Activated CD4-positive, alpha-beta T cell treated with anti-CD3 and anti-CD28 coated beads for 36 hours (primary cell): Measurements from ENCODE around the gene SLAMF1. TPM values are rescaled to one million over a fixed set of nuclear protein-coding genes. Genes with fewer than 3 reads are reported as not detected.
A peak's percentile ranks its signal among the peaks of the same experiment; 100 is the strongest.

Experiments used
- ATAC-seq: fragments of 200-7000 bp; cut with Tn5 transposase; one replicate; pipeline ENCODE4 v1.10.0; 2021; ENCODE audit warnings: mild to moderate bottlenecking, moderate library complexity
- CTCF ChIA-PET: fragments of 350-600 bp; sonication (Branson Sonifier 250); formaldehyde crosslinking; loops from one replicate; lab custom pipeline; 2021; ENCODE audit warnings: antibody characterized with exemption; lab: Charles Lee
- POLR2A ChIA-PET: fragments of 350-600 bp; sonication (Branson Sonifier 250); formaldehyde crosslinking; loops from one replicate; lab custom pipeline; 2021; ENCODE audit warnings: antibody characterized with exemption, inconsistent platforms; lab: Charles Lee
- DNase-seq: peaks from one replicate; pipeline ENCODE4 v3.0.0-alpha.2; 2020
- H3K27ac Mint-ChIP-seq: one replicate; pipeline ENCODE4 v1.8.0; 2021; ENCODE audit warnings: mixed read lengths
- H3K27me3 Mint-ChIP-seq: one replicate; pipeline ENCODE4 v1.8.0; 2021; ENCODE audit warnings: mixed read lengths
- H3K36me3 Mint-ChIP-seq: one replicate; pipeline ENCODE4 v1.8.0; 2021; ENCODE audit warnings: low read depth, mixed read lengths
- H3K4me1 Mint-ChIP-seq: one replicate; pipeline ENCODE4 v1.8.0; 2021; ENCODE audit warnings: mixed read lengths
- H3K4me3 Mint-ChIP-seq: one replicate; pipeline ENCODE4 v1.8.0; 2021; ENCODE audit warnings: mild to moderate bottlenecking, moderate library complexity, mixed read lengths
- H3K9me3 Mint-ChIP-seq: one replicate; pipeline ENCODE4 v1.8.0; 2021; ENCODE audit warnings: low read depth, mixed read lengths
- intact Hi-C, 2 experiments: fragments of 100-400 bp; cut with DNase I in 1 of 2; cut with micrococcal nuclease in 1 of 2; formaldehyde crosslinking; loops; one replicate each; pipeline versions ENCODE4 v1.14.2 to v1.15.1; 2022 to 2024; cut with DNase I, micrococcal nuclease
- total RNA-seq, 2 experiments: library from RNA; stranded (reverse); gene quantifications; one replicate each; pipeline ENCODE4 v1.2.3, GENCODE V29; 2021

SLAMF1 gene
- total RNA-seq, 2 experiments from 2014 or later = 103 to 108 TPM

GRCh38 chr1:160625321-160625720, 21.5 kb downstream of the SLAMF1 start:
- H3K4me3 Mint-ChIP-seq = peak overlapping the region; percentile 56
- ATAC-seq = no peak
- DNase-seq = no peak
- H3K27ac Mint-ChIP-seq = peak overlapping the region; percentile 99
- H3K9me3 Mint-ChIP-seq = no peaks in the 10 kb centered on the region
- intact Hi-C loops = loop anchor here in 1 of 2 experiments (5.0 kb wide), 3 partner anchors 142 to 363 kb away; partner anchors contain the start of genes DCAF8 and LY9
- POLR2A ChIA-PET = interaction anchor here (0.7 kb wide), 1 partner anchor 169 kb away, joined by 5 read pairs; no protein-coding TSS in a partner anchor
- H3K4me1 Mint-ChIP-seq = peaks cover 93% of the 10 kb centered on the region
- CTCF ChIA-PET = interaction anchor here (0.8 to 4.3 kb wide), 3 partner anchors 21 to 151 kb away, joined by 3 to 25 read pairs (median 16); partner anchors contain the start of gene SLAMF1
- H3K27me3 Mint-ChIP-seq = no peaks in the 10 kb centered on the region
- H3K36me3 Mint-ChIP-seq = peaks cover 85% of the 10 kb centered on the region

- H3K27me3 Mint-ChIP-seq = no peaks in the 10 kb centered on the region
- POLR2A ChIA-PET = interaction anchor here (0.6 to 1.8 kb wide), 4 partner anchors 16 to 293 kb away, joined by 3 to 9 read pairs (median 3); no protein-coding TSS in a partner anchor
- H3K9me3 Mint-ChIP-seq = peaks cover 1% of the 10 kb centered on the region
- H3K27ac Mint-ChIP-seq = peak overlapping the region; percentile 99
- intact Hi-C loops = loop anchor here in 1 of 2 experiments (5.0 kb wide), 1 partner anchor 362 kb away; the partner anchor contains the start of gene DCAF8
- ATAC-seq (no peak), DNase-seq (no peak)
- peak overlapping the region; percentile 56 for H3K4me3 Mint-ChIP-seq
- peaks cover 92% of the 10 kb centered on the region for H3K4me1 Mint-ChIP-seq
- CTCF ChIA-PET = interaction anchor here (0.6 to 4.0 kb wide), 7 partner anchors 22 to 182 kb away, joined by 3 to 25 read pairs (median 3); partner anchors contain the start of gene SLAMF1
- H3K36me3 Mint-ChIP-seq = peaks cover 85% of the 10 kb centered on the region
Observed at GRCh38 chr1:160624464-160624863, 22.4 kb downstream of the SLAMF1 start.

GRCh38 chr1:160623862-160624261, 23.0 kb downstream of the SLAMF1 start:
- Mint-ChIP-seq H3K36me3 (peaks cover 89% of the 10 kb centered on the region), H3K4me3 (peak overlapping the region; percentile 38), H3K27me3 (no peaks in the 10 kb centered on the region), H3K9me3 (peaks cover 6% of the 10 kb centered on the region), H3K27ac (peak overlapping the region; percentile 99), H3K4me1 (peaks cover 94% of the 10 kb centered on the region)
- POLR2A ChIA-PET = interaction anchor here (0.6 to 1.8 kb wide), 6 partner anchors 16 to 292 kb away, joined by 3 to 9 read pairs (median 4); no protein-coding TSS in a partner anchor
- ATAC-seq = peak; percentile 0
- DNase-seq = peak; percentile 24
- CTCF ChIA-PET = interaction anchor here (0.6 to 4.0 kb wide), 9 partner anchors 13 to 183 kb away, joined by 3 to 25 read pairs (median 3); partner anchors contain the start of gene SLAMF1
- intact Hi-C loops = loop anchor here (1.0 to 5.0 kb wide), 4 partner anchors 16 to 362 kb away; partner anchors contain the start of gene DCAF8 (in 1 of the 2)

- Mint-ChIP-seq H3K36me3 (peaks cover 88% of the 10 kb centered on the region), H3K4me3 (peak overlapping the region; percentile 38), H3K4me1 (peaks cover 91% of the 10 kb centered on the region), H3K27ac (peak overlapping the region; percentile 99), H3K9me3 (peaks cover 7% of the 10 kb centered on the region), H3K27me3 (no peaks in the 10 kb centered on the region)
- ChIA-PET POLR2A (interaction anchor here (0.6 to 1.8 kb wide), 10 partner anchors 8 to 172 kb away, joined by 3 to 11 read pairs (median 4); partner anchors contain the start of gene SLAMF1), CTCF (interaction anchor here (0.5 to 4.0 kb wide), 12 partner anchors 12 to 396 kb away, joined by 3 to 25 read pairs (median 4); partner anchors contain the start of gene SLAMF1)
- ATAC-seq (peak; percentile 62), DNase-seq (peak; percentile 69)
- intact Hi-C loops = loop anchor here (1.0 to 5.0 kb wide), 4 partner anchors 17 to 361 kb away; partner anchors contain the start of gene DCAF8 (in 1 of the 2)
Observed at GRCh38 chr1:160623227-160623633, 23.6 kb downstream of the SLAMF1 start.

DNA sequence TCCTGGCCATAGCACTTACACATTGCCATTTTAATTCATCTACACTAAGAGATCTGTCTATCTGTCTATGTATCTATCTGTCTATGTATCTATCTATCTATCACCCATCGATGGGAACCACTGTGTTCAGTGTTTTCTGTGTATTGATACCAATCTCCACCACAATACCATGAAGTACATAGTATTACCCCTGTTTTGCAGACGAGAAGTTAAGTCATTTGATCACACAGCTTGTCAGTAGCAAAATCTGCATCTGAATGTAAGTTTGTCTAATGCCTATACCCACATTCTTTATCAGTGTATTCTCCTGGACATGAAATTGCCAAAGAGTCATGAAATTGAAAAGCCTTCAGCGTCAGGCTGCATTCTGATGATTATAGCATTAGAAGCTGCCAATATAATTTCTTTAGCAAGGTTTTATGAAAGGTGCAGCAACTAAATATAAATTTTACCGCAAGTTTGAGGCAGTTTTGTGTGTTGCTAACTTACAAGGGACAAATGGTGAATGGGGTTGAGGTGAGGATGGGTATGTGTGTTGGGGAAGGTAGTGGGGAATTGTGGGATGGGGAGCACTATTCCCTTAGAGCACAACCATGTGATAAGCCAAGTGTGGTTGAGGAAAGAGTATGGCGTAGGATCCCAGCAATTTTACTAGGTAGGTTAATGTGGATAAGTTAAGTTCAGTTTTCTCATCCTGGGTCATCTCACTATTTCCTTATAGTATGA, 24.2 kb downstream of the SLAMF1 start:
- Mint-ChIP-seq H3K27me3 (no peaks in the 10 kb centered on the region), H3K4me1 (peaks cover 90% of the 10 kb centered on the region), H3K27ac (peak overlapping the region; percentile 99), H3K9me3 (peaks cover 7% of the 10 kb centered on the region), H3K36me3 (peaks cover 88% of the 10 kb centered on the region), H3K4me3 (no peak overlapping the region)
- CTCF ChIA-PET = interaction anchor here (0.5 to 4.0 kb wide), 14 partner anchors 10 to 665 kb away, joined by 3 to 25 read pairs (median 4); partner anchors contain the start of gene SLAMF1
- DNase-seq = no peak
- no peak for ATAC-seq
- intact Hi-C loops = loop anchor here (1.0 to 5.0 kb wide), 4 partner anchors 18 to 360 kb away; partner anchors contain the start of gene DCAF8 (in 1 of the 2)
- POLR2A ChIA-PET = interaction anchor here (0.6 to 1.8 kb wide), 9 partner anchors 8 to 171 kb away, joined by 3 to 11 read pairs (median 4); partner anchors contain the start of gene SLAMF1

DNA sequence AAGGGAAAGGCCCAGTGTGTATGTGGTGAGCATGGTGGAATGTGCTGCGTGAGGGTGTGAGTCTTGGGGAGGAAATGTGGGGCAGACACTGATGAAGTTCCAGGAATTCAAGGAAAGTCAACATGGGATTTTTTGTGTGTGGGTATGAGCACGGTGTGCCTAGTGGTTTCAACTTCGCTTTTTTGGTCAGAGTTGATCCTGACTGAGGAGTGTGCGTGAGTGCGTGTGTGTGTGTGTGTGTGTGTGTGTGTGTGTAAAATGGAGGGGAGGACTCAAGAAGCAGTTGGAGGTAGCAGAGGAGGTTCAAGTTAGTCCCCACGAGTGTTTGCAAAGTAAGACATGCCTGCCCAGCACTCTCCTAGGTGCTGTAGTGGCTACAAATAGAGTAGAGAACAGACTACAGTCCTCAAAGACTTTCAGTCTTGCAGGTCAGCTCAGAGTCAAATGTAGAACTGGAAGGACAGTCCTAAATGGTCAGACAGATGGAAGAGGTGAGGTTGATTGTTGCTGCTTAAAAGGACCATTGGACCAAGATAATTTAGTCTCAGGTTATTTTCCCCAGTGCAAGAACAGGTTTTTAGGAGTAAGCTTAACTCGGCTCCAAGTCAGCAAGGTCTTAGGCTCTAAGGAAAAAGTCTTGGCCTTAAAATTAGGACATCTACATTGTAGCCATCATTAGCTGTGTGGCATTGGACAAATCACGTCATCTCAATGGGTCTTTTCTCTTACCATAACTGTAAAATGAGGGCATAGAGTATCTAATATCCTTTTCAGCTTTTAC, 25.0 kb downstream of the SLAMF1 start:
- Mint-ChIP-seq H3K4me3 (peak overlapping the region; percentile 38), H3K27ac (peak overlapping the region; percentile 99), H3K9me3 (peaks cover 7% of the 10 kb centered on the region), H3K27me3 (no peaks in the 10 kb centered on the region), H3K36me3 (peaks cover 88% of the 10 kb centered on the region), H3K4me1 (peaks cover 84% of the 10 kb centered on the region)
- intact Hi-C loops = loop anchor here (2.0 to 5.0 kb wide), 2 partner anchors 53 to 360 kb away; partner anchors contain the start of gene DCAF8 (in 1 of the 2)
- peak; percentile 56 for DNase-seq
- ChIA-PET CTCF (interaction anchor here (0.6 to 4.0 kb wide), 8 partner anchors 10 to 666 kb away, joined by 3 to 25 read pairs (median 4); partner anchors contain the start of gene SLAMF1), POLR2A (interaction anchor here (0.6 to 1.7 kb wide), 3 partner anchors 9 to 54 kb away, joined by 4 to 6 read pairs (median 4); no protein-coding TSS in a partner anchor)
- ATAC-seq = no peak

- Mint-ChIP-seq H3K9me3 (peaks cover 7% of the 10 kb centered on the region), H3K27me3 (no peaks in the 10 kb centered on the region), H3K36me3 (peaks cover 88% of the 10 kb centered on the region), H3K4me1 (peaks cover 77% of the 10 kb centered on the region), H3K27ac (peak overlapping the region; percentile 99), H3K4me3 (peak overlapping the region; percentile 38)
- ATAC-seq = no peak
- no peak for DNase-seq
- POLR2A ChIA-PET = interaction anchor here (0.6 kb wide), 1 partner anchor 16 kb away, joined by 4 read pairs; no protein-coding TSS in a partner anchor
- intact Hi-C loops = loop anchor here in 1 of 2 experiments (5.0 kb wide), 1 partner anchor 359 kb away; the partner anchor contains the start of gene DCAF8
- CTCF ChIA-PET = interaction anchor here (0.7 to 5.1 kb wide), 6 partner anchors 9 to 519 kb away, joined by 3 to 65 read pairs (median 8); partner anchors contain the start of gene SLAMF1
Observed at GRCh38 chr1:160620942-160621632, 25.8 kb downstream of the SLAMF1 start.

DNA sequence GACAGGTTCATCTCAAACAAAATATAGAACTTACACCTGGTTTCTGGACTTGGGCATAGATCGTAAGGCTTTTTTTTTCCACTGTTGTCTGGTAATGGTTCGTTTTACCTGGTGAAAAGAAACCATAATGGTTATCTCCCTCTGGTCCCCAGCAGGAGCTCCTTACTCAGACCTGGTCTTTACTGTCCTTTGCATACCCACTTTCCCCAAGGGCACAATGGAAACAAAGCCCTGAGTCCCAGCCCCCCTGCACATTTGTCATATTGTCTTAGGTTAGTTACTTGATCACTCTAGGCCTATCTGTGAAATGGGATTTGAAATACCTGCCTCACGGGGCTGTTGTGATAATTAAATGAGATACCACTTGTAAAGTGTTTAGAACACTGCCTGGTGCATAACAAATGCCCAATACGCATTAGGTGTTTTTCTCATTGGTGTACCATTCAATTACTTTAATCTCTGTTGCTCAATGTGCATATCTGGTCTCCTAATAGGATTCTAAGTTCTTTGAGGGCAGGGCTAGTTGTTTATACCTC, 27.0 kb downstream of the SLAMF1 start:
- H3K27me3 Mint-ChIP-seq = no peaks in the 10 kb centered on the region
- intact Hi-C loops = loop anchor here (2.0 to 5.0 kb wide), 2 partner anchors 37 to 358 kb away; partner anchors contain the start of gene DCAF8 (in 1 of the 2)
- no peak overlapping the region for H3K4me3 Mint-ChIP-seq
- peaks cover 86% of the 10 kb centered on the region for H3K36me3 Mint-ChIP-seq
- ChIA-PET CTCF (interaction anchor here (0.6 to 5.1 kb wide), 22 partner anchors 10 to 242 kb away, joined by 3 to 65 read pairs (median 5); no protein-coding TSS in a partner anchor), POLR2A (no interaction called here)
- peak overlapping the region; percentile 71 for H3K27ac Mint-ChIP-seq
- DNase-seq = no peak
- ATAC-seq = no peak
- H3K4me1 Mint-ChIP-seq = peaks cover 67% of the 10 kb centered on the region
- peaks cover 7% of the 10 kb centered on the region for H3K9me3 Mint-ChIP-seq

GRCh38 chr1:160618763-160619274, 28.0 kb downstream of the SLAMF1 start:
- ATAC-seq (no peak), DNase-seq (peak; percentile 65)
- Mint-ChIP-seq H3K27me3 (no peaks in the 10 kb centered on the region), H3K9me3 (peaks cover 7% of the 10 kb centered on the region), H3K36me3 (peaks cover 84% of the 10 kb centered on the region), H3K27ac (peak overlapping the region; percentile 71), H3K4me3 (no peak overlapping the region), H3K4me1 (peaks cover 60% of the 10 kb centered on the region)
- POLR2A ChIA-PET = interaction anchor here (0.6 to 1.0 kb wide), 5 partner anchors 9 to 175 kb away, joined by 3 to 6 read pairs (median 3); partner anchors contain the start of gene SLAMF1
- CTCF ChIA-PET = interaction anchor here (0.6 to 5.1 kb wide), 36 partner anchors 8 to 275 kb away, joined by 3 to 65 read pairs (median 5); partner anchors contain the start of genes SLAMF1 and SLAMF7
- intact Hi-C loops = loop anchor here (1.0 to 2.0 kb wide), 2 partner anchors 38 to 276 kb away; partner anchors contain the start of genes COPA (in 1 of the 2) and NCSTN (in 1 of the 2)
